ENCODE data around the gene PRR14L.

- TF ChIP-seq FOXM1 (IDR thresholded peaks at IDR 0.05; ENCODE audit: borderline replicate concordance) (no peak), BHLHE40 (IDR thresholded peaks at IDR 0.05; ENCODE audit: borderline replicate concordance) (no peak), TARDBP (IDR thresholded peaks at IDR 0.05) (no peak), ZNF384 (IDR thresholded peaks at IDR 0.05) (no peak), ELF4 (IDR thresholded peaks at IDR 0.05) (no peak)
Observed at GRCh38 chr22:31734512-31734911, 15.4 kb downstream of the PRR14L start.

All from HEK293T (cell line).